ENCODE results near the gene CYB5D1.

- TF ChIP-seq POLR2A (IDR thresholded peaks at IDR 0.05; ENCODE audit: low read depth, low read length) (no peak), POLR2AphosphoS5 (IDR thresholded peaks at IDR 0.05; ENCODE audit: low read depth, low read length) (no peak), TAF1 (IDR thresholded peaks at IDR 0.05; ENCODE audit: borderline replicate concordance, low read depth, low read length) (no peak)
These were observed 27.0 kb downstream of the CYB5D1 start for GRCh38 chr17:7884581-7885366.

Measured in GM12892 (cell line).